GM06990 (cell line): ENCODE measurements around the gene GPC6.

Experiments
- DNase-seq: peaks from one replicate; pipeline ENCODE4 v3.0.0-alpha.2; 2011; ENCODE audit not compliant: insufficient read length; ENCODE audit errors: extremely low read depth
- H3K27me3 ChIP-seq: replicated peaks from 2 replicates; pipeline ENCODE4 v1.6.0; 2011; ENCODE audit warnings: low read length; ENCODE audit not compliant: control insufficient read depth, insufficient read depth
- H3K36me3 ChIP-seq: 2 replicates; pipeline ENCODE4 v1.5.1; 2011; ENCODE audit warnings: low read length; ENCODE audit not compliant: control insufficient read depth, insufficient read depth
- H3K4me3 ChIP-seq: replicated peaks from 2 replicates; pipeline ENCODE4 v1.5.1; 2011; ENCODE audit warnings: low read depth, mild to moderate bottlenecking, control low read depth, low read length
- TF ChIP-seq, protein P1 (sequence below): IDR thresholded peaks from 2 replicates; pipeline ENCODE4 v1.5.1; 2011; ENCODE audit warnings: low read length, control low read depth, mild to moderate bottlenecking, inconsistent platforms; ENCODE audit not compliant: insufficient read depth, poor library complexity, severe bottlenecking

GPC6 gene

DNA sequence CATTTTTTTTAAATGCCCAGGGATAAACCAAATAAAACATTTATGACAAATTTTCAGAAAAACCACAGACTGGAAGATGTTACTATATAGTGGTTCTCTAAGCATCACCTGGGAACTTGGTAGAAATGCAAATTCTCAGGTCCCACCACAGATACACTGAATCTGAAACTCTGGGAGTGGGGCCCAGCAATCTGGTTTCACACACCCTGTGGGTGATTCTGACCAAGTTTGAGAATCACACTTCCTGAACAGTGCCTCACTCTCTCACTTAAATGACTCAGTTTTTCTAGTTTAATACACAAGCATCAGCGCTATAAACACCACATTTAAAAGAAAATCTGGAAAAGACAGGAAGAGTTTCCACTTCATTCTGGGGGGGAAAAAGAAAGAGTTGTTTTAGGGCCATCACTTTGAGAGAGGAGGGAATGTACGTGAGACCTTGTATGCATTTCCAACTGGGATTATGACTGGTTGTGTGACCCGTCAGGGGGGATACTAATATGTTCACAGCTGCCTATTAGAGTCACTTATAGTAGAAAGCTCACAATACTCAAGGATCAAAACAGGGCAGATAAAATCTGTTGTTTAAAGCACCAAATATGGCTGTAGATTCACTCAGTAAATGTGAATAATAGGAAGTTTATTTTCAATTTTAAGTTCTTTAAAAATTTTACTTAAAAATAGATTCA is 567.7 kb downstream of the GPC6 start:
- TF ChIP-seq, protein P1, sequence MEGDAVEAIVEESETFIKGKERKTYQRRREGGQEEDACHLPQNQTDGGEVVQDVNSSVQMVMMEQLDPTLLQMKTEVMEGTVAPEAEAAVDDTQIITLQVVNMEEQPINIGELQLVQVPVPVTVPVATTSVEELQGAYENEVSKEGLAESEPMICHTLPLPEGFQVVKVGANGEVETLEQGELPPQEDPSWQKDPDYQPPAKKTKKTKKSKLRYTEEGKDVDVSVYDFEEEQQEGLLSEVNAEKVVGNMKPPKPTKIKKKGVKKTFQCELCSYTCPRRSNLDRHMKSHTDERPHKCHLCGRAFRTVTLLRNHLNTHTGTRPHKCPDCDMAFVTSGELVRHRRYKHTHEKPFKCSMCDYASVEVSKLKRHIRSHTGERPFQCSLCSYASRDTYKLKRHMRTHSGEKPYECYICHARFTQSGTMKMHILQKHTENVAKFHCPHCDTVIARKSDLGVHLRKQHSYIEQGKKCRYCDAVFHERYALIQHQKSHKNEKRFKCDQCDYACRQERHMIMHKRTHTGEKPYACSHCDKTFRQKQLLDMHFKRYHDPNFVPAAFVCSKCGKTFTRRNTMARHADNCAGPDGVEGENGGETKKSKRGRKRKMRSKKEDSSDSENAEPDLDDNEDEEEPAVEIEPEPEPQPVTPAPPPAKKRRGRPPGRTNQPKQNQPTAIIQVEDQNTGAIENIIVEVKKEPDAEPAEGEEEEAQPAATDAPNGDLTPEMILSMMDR: no peak
- Histone ChIP-seq H3K36me3 (no peaks in the 10 kb centered on the region), H3K4me3 (no peak overlapping the region), H3K27me3 (no peaks in the 10 kb centered on the region)
- peak; percentile 6 for DNase-seq

DNA sequence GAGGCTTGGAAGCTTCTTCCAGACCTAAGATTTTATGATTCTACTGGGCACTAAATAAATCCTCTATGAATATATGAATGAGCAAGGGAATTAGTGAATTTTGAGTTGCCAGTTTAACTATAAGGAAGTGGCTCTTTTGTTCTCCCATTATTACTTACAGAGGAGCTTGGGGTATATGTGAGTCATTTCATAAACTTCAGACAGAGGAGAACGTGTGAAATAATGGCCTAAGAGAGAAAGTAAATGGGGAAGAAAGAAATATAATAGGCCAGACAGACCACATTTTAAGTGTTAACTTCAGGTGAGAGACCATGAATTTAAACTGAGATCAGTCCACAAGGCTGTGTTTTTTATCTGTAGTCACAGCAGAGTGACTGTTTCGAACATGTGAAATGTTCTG is 570.9 kb downstream of the GPC6 start:
- Histone ChIP-seq H3K27me3 (no peaks in the 10 kb centered on the region), H3K36me3 (no peaks in the 10 kb centered on the region), H3K4me3 (no peak overlapping the region)
- TF ChIP-seq, protein P1: no peak
- peak; percentile 22 for DNase-seq

DNA sequence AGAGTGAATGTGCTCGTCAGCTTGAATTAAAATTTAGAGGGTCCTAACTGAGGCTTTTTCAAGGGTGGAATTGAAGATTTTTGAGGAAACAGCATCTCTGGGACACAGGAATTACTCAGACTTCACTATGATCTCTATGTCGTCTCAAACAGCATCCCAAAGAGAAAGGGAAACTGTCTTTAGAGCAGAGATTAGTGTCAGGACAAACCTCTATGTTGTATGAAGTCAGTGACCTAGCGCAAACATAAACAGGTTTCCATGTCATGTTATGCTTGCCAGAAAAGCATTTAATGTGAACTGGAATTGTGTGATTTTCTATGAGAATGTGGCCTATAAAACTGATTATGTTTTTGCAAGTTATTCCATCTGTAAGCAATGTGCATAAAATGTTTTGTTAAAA is 573.7 kb downstream of the GPC6 start:
- Histone ChIP-seq H3K4me3 (no peak overlapping the region), H3K27me3 (no peaks in the 10 kb centered on the region), H3K36me3 (no peaks in the 10 kb centered on the region)
- TF ChIP-seq, protein P1: no peak
- DNase-seq: no peak

DNA sequence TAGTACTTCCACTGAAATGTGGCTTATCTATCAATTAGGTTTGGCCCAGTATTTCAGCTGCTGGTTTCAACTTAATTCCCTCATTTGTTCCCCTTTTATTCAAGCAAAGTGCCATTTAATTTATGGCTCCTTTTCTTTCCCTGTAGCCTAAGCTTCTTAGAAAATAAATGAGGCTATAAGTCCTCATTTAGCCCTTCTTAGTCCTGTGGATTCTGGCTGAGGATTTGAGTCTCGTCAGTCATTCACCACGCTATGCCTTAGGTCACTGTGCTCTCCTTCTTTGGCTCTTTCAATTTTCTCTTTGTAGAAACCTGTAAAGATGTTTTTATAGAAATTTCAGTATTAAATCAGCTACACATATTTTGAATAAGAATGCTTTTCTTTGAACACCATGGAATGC is 579.1 kb downstream of the GPC6 start:
- TF ChIP-seq, protein P1: no peak
- no peak for DNase-seq
- Histone ChIP-seq H3K27me3 (no peaks in the 10 kb centered on the region), H3K36me3 (no peaks in the 10 kb centered on the region), H3K4me3 (no peak overlapping the region)

DNA sequence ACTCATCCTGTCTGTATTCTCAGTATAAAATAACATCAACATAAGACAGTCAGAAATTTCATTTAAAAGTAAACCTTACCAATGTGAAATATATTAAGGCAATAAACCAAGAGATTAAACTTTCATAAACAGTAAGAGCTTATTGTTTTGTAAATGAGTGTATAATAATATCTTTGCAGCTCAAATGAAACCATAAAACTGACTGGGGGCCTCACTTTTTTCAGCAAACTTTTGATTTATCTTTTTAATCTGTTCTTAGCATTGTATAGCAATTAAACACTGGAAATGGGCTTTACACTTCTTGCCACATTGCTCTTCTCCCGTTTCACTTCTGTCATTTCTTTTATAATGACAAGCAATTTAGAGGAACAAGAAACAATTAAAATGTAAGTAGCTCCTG is 580.3 kb downstream of the GPC6 start:
- DNase-seq: no peak

DNA sequence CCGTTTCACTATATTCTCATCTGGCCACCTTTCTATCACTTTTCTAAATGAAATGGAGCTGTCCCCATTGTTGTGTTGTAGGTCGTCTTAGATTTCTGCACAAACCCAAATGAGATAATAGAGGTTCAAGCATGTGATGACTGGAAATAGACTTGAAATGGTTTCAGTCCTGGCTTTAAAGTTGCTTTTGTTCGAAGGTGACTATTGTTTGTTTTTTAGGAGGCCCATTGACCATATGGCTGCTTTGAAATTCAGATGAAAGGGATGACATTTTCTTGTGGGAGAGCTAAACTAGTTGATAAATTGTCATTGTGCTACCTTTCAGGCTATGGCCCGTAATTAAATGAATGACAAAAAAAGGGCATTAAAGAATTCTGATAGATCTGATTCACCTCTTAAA is 583.7 kb downstream of the GPC6 start:
- Histone ChIP-seq H3K36me3 (no peaks in the 10 kb centered on the region), H3K4me3 (no peak overlapping the region), H3K27me3 (no peaks in the 10 kb centered on the region)
- TF ChIP-seq, protein P1: no peak
- no peak for DNase-seq

More for the DNA sequence above, 580.3 kb downstream of the GPC6 start:
- TF ChIP-seq, protein P1: no peak
- H3K27me3 ChIP-seq: no peaks in the 10 kb centered on the region
- no peaks in the 10 kb centered on the region for H3K36me3 ChIP-seq
- no peak overlapping the region for H3K4me3 ChIP-seq
